SK-N-MC (cell line): ENCODE measurements around the gene H6PD.

ENCODE experiments used
- EZH2 ChIP-seq: fragments of 200-600 bp; sonication (generic); IDR thresholded peaks from one replicate; pipeline ENCODE4 v1.6.1; 2017; ENCODE audit warnings: antibody characterized with exemption
- POLR2AphosphoS5 ChIP-seq: IDR thresholded peaks from 2 replicates; pipeline ENCODE4 v1.6.1; 2012; ENCODE audit warnings: mild to moderate bottlenecking, low read depth, low read length, borderline replicate concordance

DNA sequence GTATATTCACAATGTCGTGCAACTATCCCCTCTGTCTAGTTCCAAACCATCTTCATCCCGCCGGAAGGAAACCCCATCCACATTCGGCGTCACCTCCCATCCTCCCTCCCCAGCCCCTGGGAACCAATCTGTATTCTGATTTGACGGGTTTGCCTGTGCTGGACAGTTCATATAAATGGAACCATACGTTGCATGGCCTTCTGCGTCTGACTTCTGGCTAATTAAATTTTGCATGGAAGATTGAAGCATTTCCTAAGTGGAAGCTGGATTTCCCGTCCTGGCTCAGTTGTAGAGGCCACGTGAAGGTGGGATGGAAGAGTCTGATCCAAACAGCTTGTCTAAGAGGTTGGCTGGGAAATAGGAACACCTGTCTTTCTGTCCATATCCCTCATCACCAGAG, 72.7 kb downstream of the H6PD start:
- no peak for TF ChIP-seq EZH2
- TF ChIP-seq POLR2AphosphoS5 = no peak
